ENCODE results near the gene SH3GL1.

- TF ChIP-seq CTCF (IDR thresholded peaks at IDR 0.05; ENCODE audit: poor library complexity) (no peak), EZH2phosphoT487 (IDR thresholded peaks at IDR 0.05; ENCODE audit: low read depth, severe bottlenecking, unreplicated experiment) (no peak)
These were observed 30.9 kb upstream of the SH3GL1 start for GRCh38 chr19:4431296-4431695.

Measured in hepatocyte (in vitro differentiated cells).